ENCODE data around the gene NOS3. TPM values are rescaled to one million over a fixed set of nuclear protein-coding genes. Genes with fewer than 3 reads are reported as not detected.

NOS3 gene
- total RNA-seq, 3 donors from 2014 or later (not counting 1 experiment from before 2014, with no cell fraction given) = 2.6 to 5.9 (median 3.8) TPM

DNA sequence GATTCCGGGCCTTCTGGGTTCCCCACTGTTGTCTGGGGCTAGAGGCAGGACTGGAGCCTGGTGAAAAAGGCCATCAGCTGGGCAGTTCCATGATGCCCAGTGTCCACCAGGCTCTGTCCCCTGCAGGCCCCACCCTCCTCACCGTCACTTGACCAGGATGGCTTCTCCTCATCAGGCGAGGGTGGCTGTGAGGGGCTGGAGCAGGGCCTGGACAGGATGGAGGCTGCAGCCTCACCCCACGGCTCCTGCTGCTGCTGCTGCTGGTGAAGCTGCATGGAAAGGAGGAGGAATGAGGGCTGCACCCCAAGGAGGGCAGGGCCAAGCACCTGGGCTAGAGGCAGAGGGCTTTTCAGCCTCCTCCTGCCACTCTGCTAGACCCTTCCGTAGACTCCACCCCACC is 25.1 kb downstream of the NOS3 start:
- WGBS (ENCODE audit: insufficient coverage) = 93% methylated on average over 5 of the region's 5 CpGs
- intact Hi-C loops (cut with micrococcal nuclease) = loop anchor here (5.0 to 10.0 kb wide), 2 partner anchors 54 to 351 kb away; no protein-coding TSS in a partner anchor
- Mint-ChIP-seq H3K27ac (peak overlapping the region in 1 of 2 donors; percentile 95), H3K36me3 (no peaks in the 10 kb centered on the region), H3K4me3 (no peak overlapping the region), H3K4me1 (peaks cover 55 to 72% of the 10 kb centered on the region in 2 donors), H3K27me3 (ENCODE audit: low read depth in 2 of 2) (peaks cover 0 to 37% of the 10 kb centered on the region in 2 donors), H3K9me3 (no peaks in the 10 kb centered on the region)
- TF ChIP-seq, protein P1, sequence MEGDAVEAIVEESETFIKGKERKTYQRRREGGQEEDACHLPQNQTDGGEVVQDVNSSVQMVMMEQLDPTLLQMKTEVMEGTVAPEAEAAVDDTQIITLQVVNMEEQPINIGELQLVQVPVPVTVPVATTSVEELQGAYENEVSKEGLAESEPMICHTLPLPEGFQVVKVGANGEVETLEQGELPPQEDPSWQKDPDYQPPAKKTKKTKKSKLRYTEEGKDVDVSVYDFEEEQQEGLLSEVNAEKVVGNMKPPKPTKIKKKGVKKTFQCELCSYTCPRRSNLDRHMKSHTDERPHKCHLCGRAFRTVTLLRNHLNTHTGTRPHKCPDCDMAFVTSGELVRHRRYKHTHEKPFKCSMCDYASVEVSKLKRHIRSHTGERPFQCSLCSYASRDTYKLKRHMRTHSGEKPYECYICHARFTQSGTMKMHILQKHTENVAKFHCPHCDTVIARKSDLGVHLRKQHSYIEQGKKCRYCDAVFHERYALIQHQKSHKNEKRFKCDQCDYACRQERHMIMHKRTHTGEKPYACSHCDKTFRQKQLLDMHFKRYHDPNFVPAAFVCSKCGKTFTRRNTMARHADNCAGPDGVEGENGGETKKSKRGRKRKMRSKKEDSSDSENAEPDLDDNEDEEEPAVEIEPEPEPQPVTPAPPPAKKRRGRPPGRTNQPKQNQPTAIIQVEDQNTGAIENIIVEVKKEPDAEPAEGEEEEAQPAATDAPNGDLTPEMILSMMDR (IDR thresholded peaks at IDR 0.05) = no peak
- Histone ChIP-seq H3K4me1 (ENCODE audit: control insufficient read depth, insufficient read depth, low read length) (peaks cover 65% of the 10 kb centered on the region), H3K4me3 (ENCODE audit: low read length) (no peak overlapping the region), H3K27me3 (ENCODE audit: control insufficient read depth, insufficient read depth, low read length) (peaks cover 19% of the 10 kb centered on the region), H3K27ac (ENCODE audit: low read length) (no peak overlapping the region), H3K9me3 (ENCODE audit: control insufficient read depth, insufficient read depth, low read length) (no peaks in the 10 kb centered on the region), H3K36me3 (ENCODE audit: control insufficient read depth, insufficient read depth, low read length) (no peaks in the 10 kb centered on the region)
- ATAC-seq = no peak
- DNase-seq = no peak

DNA sequence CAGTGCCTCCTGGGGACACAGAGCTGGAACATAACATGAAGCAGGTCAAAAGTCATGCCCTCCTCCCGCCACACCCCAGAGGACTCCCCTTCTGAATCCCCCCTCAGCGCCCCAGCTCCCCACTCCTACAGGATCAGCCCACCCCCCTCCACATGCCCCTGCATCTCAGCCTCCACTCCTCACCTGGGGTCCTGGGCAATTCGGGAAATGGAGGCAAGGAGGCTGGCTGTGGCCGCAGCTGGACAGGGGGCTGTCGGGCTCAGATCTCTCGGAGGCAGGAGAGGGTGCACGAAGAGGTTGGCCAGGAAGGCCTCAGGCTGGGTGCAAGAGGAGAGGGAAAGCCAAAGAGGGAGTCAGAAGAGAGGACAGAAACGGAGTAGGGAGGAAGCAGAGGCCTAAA is 25.7 kb downstream of the NOS3 start:
- peaks cover 19% of the 10 kb centered on the region for H3K27me3 ChIP-seq (ENCODE audit: control insufficient read depth, insufficient read depth, low read length)
- no peaks in the 10 kb centered on the region for H3K36me3 Mint-ChIP-seq
- peaks cover 52 to 69% of the 10 kb centered on the region in 2 donors for H3K4me1 Mint-ChIP-seq
- 85% methylated on average over 8 of the region's 8 CpGs for WGBS (ENCODE audit: insufficient coverage)
- H3K27me3 Mint-ChIP-seq (ENCODE audit: low read depth in 2 of 2) = peaks cover 0 to 42% of the 10 kb centered on the region in 2 donors
- DNase-seq (no peak), ATAC-seq (no peak)
- H3K4me3 Mint-ChIP-seq = no peak overlapping the region
- H3K27ac ChIP-seq (ENCODE audit: low read length) = no peak overlapping the region
- no peaks in the 10 kb centered on the region for H3K36me3 ChIP-seq (ENCODE audit: control insufficient read depth, insufficient read depth, low read length)
- intact Hi-C loops (cut with micrococcal nuclease) = loop anchor here (5.0 to 10.0 kb wide), 2 partner anchors 54 to 352 kb away; no protein-coding TSS in a partner anchor
- no peaks in the 10 kb centered on the region for H3K9me3 Mint-ChIP-seq
- no peak overlapping the region for H3K4me3 ChIP-seq (ENCODE audit: low read length)
- H3K4me1 ChIP-seq (ENCODE audit: control insufficient read depth, insufficient read depth, low read length) = peaks cover 59% of the 10 kb centered on the region
- peak overlapping the region in 1 of 2 donors; percentile 95 for H3K27ac Mint-ChIP-seq
- TF ChIP-seq, protein P1 (IDR thresholded peaks at IDR 0.05) = no peak
- H3K9me3 ChIP-seq (ENCODE audit: control insufficient read depth, insufficient read depth, low read length) = no peaks in the 10 kb centered on the region

DNA sequence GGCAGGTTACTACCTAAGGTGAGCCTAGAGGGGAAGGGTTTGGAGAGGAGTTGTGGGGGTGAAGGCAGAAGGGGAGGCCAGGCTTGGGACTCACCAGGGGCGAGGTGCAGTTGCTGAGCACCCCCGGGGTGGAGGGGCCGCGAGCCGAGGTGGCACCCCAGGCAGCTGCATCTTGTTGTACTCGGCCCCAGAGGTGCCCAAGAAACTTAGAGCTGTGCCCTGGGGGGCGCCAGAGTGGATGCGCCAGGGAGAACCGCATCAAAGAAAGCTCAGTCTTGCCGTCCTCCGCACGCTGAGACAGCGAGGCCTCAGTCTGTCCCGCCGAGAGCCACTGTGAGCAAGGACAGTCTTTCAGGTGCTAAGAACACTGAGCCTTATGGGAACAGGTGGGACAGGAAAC is 26.1 kb downstream of the NOS3 start:
- Histone ChIP-seq H3K4me3 (ENCODE audit: low read length) (no peak overlapping the region), H3K27me3 (ENCODE audit: control insufficient read depth, insufficient read depth, low read length) (peaks cover 19% of the 10 kb centered on the region), H3K9me3 (ENCODE audit: control insufficient read depth, insufficient read depth, low read length) (no peaks in the 10 kb centered on the region), H3K36me3 (ENCODE audit: control insufficient read depth, insufficient read depth, low read length) (no peaks in the 10 kb centered on the region), H3K27ac (ENCODE audit: low read length) (no peak overlapping the region), H3K4me1 (ENCODE audit: control insufficient read depth, insufficient read depth, low read length) (peaks cover 56% of the 10 kb centered on the region)
- TF ChIP-seq, protein P1 (IDR thresholded peaks at IDR 0.05) = no peak
- Mint-ChIP-seq H3K27ac (no peak overlapping the region), H3K4me1 (peaks cover 48 to 65% of the 10 kb centered on the region in 2 donors), H3K36me3 (no peaks in the 10 kb centered on the region), H3K4me3 (no peak overlapping the region), H3K9me3 (no peaks in the 10 kb centered on the region), H3K27me3 (ENCODE audit: low read depth in 2 of 2) (peaks cover 0 to 42% of the 10 kb centered on the region in 2 donors)
- intact Hi-C loops (cut with micrococcal nuclease) = loop anchor here (5.0 to 10.0 kb wide), 2 partner anchors 55 to 352 kb away; no protein-coding TSS in a partner anchor
- DNase-seq = peak in 1 of 2 donors; percentile 46
- no peak for ATAC-seq
- 87% methylated on average over 15 of the region's 15 CpGs for WGBS (ENCODE audit: insufficient coverage)
